SK-N-MC (cell line): ENCODE measurements around the gene ADCY3.

Experiments used
- DNase-seq: peaks from one replicate; pipeline ENCODE4 v3.0.0-alpha.2; 2011; ENCODE audit warnings: low read depth, low spot score
- H3K27ac ChIP-seq: fragments of 200-600 bp; sonication (generic); 2 replicates; pipeline ENCODE4 v1.5.1; 2016; ENCODE audit warnings: mixed run types
- H3K36me3 ChIP-seq: fragments of 200-600 bp; sonication (generic); 2 replicates; pipeline ENCODE4 v1.6.1; 2017; ENCODE audit warnings: antibody characterized with exemption, low read length, mixed read lengths; ENCODE audit not compliant: insufficient read depth
- H3K4me3 ChIP-seq: fragments of 200-600 bp; sonication (generic); 2 replicates; pipeline ENCODE4 v1.5.1; 2016
- H3K9ac ChIP-seq: fragments of 200-600 bp; sonication (generic); 2 replicates; pipeline ENCODE4 v1.8.0; 2017; ENCODE audit warnings: mixed run types, mixed read lengths; ENCODE audit not compliant: insufficient read length
- H3K9me3 ChIP-seq: fragments of 200-600 bp; sonication (generic); 2 replicates; pipeline ENCODE4 v1.6.1; 2017; ENCODE audit warnings: low read depth, mild to moderate bottlenecking, antibody characterized with exemption, low read length, moderate library complexity, mixed read lengths
- EZH2 ChIP-seq: fragments of 200-600 bp; sonication (generic); IDR thresholded peaks from one replicate; pipeline ENCODE4 v1.6.1; 2017; ENCODE audit warnings: antibody characterized with exemption
- FOXP2 ChIP-seq: optimal IDR thresholded peaks from 2 replicates; pipeline ENCODE3; 2011; ENCODE audit warnings: mild to moderate bottlenecking, moderate library complexity; ENCODE audit not compliant: insufficient read depth; ENCODE audit errors: extremely low read length, control extremely low read depth
- POLR2AphosphoS5 ChIP-seq: IDR thresholded peaks from 2 replicates; pipeline ENCODE4 v1.6.1; 2012; ENCODE audit warnings: mild to moderate bottlenecking, low read depth, low read length, borderline replicate concordance

Gene ADCY3

GRCh38 chr2:24825883-24826772 lies 93.9 kb downstream of the ADCY3 start:
- no peak for DNase-seq
- H3K4me3 ChIP-seq: no peak overlapping the region
- no peaks in the 10 kb centered on the region for H3K9me3 ChIP-seq
- TF ChIP-seq POLR2AphosphoS5: no peak
- no peak for TF ChIP-seq FOXP2
- no peak for TF ChIP-seq EZH2
- no peak overlapping the region for H3K9ac ChIP-seq
- peaks cover 15% of the 10 kb centered on the region; the same call in 1 of the 2 replicates for H3K36me3 ChIP-seq
- no peak overlapping the region for H3K27ac ChIP-seq

- TF ChIP-seq FOXP2: no peak
- no peak for TF ChIP-seq EZH2
- no peak for TF ChIP-seq POLR2AphosphoS5
Observed at GRCh38 chr2:24824966-24825882, 94.8 kb downstream of the ADCY3 start.

DNA sequence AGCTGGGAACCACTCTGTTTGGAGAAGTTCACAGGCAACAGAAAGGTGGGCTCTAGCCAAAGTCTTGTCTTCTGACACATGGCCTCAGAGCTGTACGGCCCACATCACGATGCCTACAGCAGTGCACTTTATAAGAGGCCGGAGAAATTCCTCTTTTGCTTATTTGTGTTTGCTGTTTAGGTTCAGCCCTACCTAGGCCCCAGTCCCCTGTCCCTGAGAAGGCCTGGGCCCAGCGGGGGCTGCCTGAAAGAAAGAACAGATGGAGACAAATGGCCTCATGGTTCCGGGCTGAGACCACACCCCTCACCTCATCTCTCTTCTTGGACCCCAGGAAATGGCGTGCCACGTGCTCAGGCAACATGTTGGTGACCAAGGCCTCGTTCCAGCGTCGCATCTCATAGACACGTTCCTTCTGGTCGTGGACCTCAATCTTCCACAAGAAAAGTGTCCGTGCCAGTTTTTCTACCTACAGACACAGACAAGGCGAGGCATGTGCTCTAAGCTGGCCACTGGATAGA lies 95.9 kb downstream of the ADCY3 start:
- H3K27ac ChIP-seq: no peak overlapping the region
- no peak overlapping the region for H3K4me3 ChIP-seq
- peaks cover 34% of the 10 kb centered on the region for H3K36me3 ChIP-seq
- TF ChIP-seq FOXP2 (no peak), EZH2 (no peak), POLR2AphosphoS5 (no peak)
- DNase-seq: no peak
- H3K9me3 ChIP-seq: no peaks in the 10 kb centered on the region
- no peak overlapping the region for H3K9ac ChIP-seq

More at GRCh38 chr2:24824966-24825882, 94.8 kb downstream of the ADCY3 start:
- H3K9me3 ChIP-seq: no peaks in the 10 kb centered on the region
- H3K27ac ChIP-seq: no peak overlapping the region
- DNase-seq: no peak
- H3K9ac ChIP-seq: no peak overlapping the region
- peaks cover 24% of the 10 kb centered on the region for H3K36me3 ChIP-seq
- H3K4me3 ChIP-seq: no peak overlapping the region

DNA sequence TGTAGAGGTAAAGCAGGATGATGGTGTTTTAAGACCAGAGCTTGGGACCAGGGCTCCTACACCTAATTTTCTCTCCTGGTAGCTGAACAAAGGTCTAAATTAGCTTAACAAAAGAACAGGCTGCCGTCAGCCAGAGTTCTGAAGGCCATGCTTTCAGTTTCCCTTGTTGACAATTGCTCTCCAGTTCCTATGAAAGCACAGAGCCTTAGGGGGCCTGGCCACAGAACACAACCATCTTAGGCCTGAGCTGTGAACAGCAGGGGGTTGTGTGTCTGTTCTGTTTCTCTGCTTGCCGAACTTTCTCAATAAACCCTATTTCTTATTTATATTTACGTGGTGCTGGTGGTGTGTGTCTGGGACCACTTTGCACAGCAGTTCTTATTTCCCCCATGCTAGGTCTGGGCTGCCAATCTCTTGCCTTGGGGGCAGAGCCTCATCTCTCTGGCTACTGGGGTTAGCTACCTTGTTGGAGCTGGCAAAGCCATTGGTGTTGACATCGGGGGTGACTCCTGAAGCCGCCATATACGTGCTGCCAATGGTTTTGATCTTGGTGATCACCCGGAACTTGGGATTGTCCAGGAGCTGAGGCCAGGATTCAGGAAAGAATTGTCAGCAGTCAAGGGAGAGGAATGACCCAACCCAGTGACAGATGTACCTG lies 97.9 kb downstream of the ADCY3 start:
- Histone ChIP-seq H3K9me3 (no peaks in the 10 kb centered on the region), H3K9ac (no peak overlapping the region), H3K36me3 (peaks cover 52% of the 10 kb centered on the region), H3K27ac (no peak overlapping the region), H3K4me3 (no peak overlapping the region)
- DNase-seq: no peak
- TF ChIP-seq EZH2 (no peak), POLR2AphosphoS5 (no peak)

- Histone ChIP-seq H3K36me3 (peaks cover 59% of the 10 kb centered on the region), H3K4me3 (no peak overlapping the region), H3K9ac (no peak overlapping the region), H3K9me3 (no peaks in the 10 kb centered on the region), H3K27ac (no peak overlapping the region)
- no peak for DNase-seq
- TF ChIP-seq EZH2 (no peak), POLR2AphosphoS5 (no peak), FOXP2 (no peak)
Observed at GRCh38 chr2:24821433-24821891, 98.6 kb downstream of the ADCY3 start.

DNA sequence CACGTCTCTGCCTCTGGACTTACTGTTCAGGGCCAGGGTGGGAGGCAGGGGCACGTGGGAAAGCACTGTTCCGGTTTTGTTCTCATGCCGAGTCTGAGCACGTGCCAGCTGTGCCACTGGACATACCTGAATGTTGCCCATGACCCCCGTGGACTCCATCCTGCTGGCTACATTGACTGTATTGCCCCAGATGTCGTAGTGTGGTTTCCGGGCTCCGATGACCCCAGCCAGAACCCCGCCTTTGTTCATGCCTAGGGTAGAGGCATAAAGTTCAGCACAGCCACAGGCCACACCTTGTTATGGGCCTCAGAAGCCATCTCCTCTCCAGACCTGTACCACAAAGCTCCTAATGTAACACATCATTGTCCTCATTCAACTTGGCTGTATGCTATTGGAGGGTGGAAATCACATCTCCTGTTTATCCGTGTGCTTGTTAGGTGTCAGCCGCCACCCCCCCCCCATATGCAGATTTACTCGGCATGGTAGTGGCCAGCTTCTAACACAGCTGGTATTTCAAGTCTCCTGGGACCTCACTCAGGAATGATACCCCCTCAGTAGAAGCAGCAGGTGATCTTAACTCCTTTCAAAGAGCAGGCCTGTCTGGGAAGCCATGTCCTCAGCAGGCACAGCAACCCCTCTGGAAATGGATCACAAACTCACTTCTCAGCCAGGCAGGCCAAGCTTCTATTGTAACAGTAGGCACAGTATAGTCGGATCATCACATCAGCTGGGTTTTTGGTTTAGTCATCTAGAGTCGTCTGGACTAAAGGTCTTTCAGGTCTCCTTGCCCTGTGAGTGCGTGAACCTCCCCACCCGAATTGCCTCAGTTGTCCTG lies 99.2 kb downstream of the ADCY3 start:
- no peak for DNase-seq
- no peak overlapping the region for H3K27ac ChIP-seq
- H3K9me3 ChIP-seq: no peaks in the 10 kb centered on the region
- no peak; the same call in none of the 2 replicates for TF ChIP-seq POLR2AphosphoS5
- TF ChIP-seq FOXP2: no peak
- TF ChIP-seq EZH2: no peak
- H3K36me3 ChIP-seq: peaks cover 66% of the 10 kb centered on the region
- no peak overlapping the region for H3K4me3 ChIP-seq
- H3K9ac ChIP-seq: no peak overlapping the region

DNA sequence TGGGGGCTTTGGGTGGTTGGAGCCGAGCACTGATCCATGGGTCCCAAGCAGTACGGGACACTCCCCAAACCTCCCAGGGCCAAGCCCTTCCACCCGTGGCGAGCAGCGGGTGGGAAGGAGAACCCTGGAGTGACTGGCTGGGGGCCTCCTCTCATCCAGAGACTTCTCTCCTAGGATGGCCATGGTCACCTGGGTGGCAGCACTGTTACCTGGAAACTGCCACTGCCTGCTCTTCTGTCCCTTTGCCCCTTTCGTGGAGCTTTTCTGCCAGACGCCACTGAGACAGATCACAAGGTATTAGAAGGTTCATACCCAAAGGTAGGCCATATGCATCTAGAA lies 99.9 kb downstream of the ADCY3 start:
- no peak for DNase-seq
- H3K27ac ChIP-seq: no peak overlapping the region
- no peaks in the 10 kb centered on the region for H3K9me3 ChIP-seq
- no peak overlapping the region for H3K4me3 ChIP-seq
- no peak overlapping the region for H3K9ac ChIP-seq
- peaks cover 72% of the 10 kb centered on the region for H3K36me3 ChIP-seq
- TF ChIP-seq FOXP2: no peak
- no peak for TF ChIP-seq POLR2AphosphoS5
- no peak for TF ChIP-seq EZH2
